Fibroblast of mammary gland (primary cell): ENCODE results near the gene DOCK3.

Source experiments
- DNase-seq: peaks from one replicate; pipeline ENCODE4 v3.0.0-alpha.2; 2010; ENCODE audit warnings: low read depth
- H3K4me3 ChIP-seq: 2 replicates; pipeline ENCODE4 v1.5.1; 2011; ENCODE audit warnings: low read depth, mild to moderate bottlenecking, low read length, moderate library complexity; ENCODE audit not compliant: control insufficient read depth
- TF ChIP-seq, protein P1 (sequence below): conservative IDR thresholded peaks from 2 replicates; pipeline ENCODE4 v1.5.1; 2011; ENCODE audit warnings: low read depth, low read length, inconsistent platforms; ENCODE audit not compliant: control insufficient read depth, insufficient read depth

Gene DOCK3

DNA sequence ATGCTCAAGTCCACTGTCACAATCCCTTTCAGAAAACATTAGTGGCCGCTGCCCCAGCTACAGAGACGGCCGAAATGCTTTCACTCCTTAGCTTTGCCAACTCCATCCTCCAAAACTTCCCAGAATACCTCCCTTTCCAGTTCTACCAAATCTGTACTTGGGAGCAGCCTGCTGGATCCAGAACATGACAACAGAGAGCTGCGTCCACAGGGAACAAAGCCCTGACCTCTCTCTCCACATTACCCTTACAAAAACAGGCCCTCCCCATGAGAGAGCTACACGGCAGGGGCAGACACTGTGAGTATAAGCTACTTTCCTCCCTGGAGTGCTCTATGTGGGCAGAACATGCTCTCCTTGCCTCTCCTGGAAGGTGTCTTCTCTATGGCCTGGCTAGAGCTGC, 722.7 kb downstream of the DOCK3 start:
- DNase-seq, result no peak
- no peak overlapping the region for H3K4me3 ChIP-seq
- TF ChIP-seq, protein P1, sequence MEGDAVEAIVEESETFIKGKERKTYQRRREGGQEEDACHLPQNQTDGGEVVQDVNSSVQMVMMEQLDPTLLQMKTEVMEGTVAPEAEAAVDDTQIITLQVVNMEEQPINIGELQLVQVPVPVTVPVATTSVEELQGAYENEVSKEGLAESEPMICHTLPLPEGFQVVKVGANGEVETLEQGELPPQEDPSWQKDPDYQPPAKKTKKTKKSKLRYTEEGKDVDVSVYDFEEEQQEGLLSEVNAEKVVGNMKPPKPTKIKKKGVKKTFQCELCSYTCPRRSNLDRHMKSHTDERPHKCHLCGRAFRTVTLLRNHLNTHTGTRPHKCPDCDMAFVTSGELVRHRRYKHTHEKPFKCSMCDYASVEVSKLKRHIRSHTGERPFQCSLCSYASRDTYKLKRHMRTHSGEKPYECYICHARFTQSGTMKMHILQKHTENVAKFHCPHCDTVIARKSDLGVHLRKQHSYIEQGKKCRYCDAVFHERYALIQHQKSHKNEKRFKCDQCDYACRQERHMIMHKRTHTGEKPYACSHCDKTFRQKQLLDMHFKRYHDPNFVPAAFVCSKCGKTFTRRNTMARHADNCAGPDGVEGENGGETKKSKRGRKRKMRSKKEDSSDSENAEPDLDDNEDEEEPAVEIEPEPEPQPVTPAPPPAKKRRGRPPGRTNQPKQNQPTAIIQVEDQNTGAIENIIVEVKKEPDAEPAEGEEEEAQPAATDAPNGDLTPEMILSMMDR, result no peak

DNA sequence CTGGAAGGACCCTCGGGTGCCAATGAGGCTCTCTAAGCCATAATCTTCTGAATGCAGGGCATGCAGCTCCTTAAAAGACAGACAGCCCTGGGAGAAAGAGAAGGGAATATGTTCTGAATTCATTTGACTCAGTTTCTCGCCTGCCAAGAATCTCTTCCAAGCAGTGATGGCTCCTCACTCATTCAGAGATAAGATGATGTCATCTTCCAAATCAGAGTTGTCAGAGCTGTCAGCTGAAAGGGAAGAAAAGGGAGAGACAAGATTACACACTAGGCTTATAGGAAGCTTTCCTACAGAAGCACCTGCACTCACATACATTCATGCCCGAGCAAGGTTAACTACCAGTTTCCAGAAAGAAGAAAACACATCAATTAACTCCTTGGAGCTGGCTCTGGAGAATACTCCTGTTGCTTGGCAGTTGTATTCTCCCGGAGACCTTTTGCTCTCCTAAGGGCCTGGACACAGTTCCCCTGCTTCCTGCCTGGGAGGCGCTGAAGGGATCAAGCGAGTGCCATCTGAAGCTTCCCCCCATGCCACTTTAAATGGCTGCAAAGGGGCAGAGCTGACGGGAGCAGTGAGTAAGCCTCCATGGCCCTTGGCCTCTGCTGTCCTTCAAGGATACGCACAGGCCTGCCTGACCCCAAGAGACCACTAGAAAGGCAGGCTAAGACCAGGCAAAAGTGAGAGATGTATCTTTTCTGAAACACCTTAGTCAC, 724.0 kb downstream of the DOCK3 start:
- no peak overlapping the region for H3K4me3 ChIP-seq
- TF ChIP-seq, protein P1, result no peak
- no peak for DNase-seq

DNA sequence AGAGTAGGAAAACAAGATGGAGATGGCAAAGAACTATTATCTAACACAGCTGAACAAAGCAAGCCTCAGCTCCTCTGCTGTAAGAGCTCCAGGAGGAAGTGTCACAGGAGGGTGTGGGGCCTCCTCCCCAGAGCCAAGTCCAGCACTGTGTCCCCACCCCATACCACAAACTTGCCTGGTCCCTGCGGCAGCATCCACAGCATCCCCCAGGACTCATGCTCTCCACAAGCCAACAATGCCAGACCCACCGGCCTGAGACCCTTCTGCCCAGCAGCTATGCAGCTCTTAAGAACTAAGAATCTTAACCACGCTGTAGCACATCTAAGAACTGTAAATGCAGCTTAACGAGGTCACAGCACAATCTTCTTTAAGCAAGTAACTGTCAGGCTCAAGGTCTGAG, 725.4 kb downstream of the DOCK3 start:
- H3K4me3 ChIP-seq, result no peak overlapping the region
- no peak for DNase-seq
- TF ChIP-seq, protein P1, result no peak

DNA sequence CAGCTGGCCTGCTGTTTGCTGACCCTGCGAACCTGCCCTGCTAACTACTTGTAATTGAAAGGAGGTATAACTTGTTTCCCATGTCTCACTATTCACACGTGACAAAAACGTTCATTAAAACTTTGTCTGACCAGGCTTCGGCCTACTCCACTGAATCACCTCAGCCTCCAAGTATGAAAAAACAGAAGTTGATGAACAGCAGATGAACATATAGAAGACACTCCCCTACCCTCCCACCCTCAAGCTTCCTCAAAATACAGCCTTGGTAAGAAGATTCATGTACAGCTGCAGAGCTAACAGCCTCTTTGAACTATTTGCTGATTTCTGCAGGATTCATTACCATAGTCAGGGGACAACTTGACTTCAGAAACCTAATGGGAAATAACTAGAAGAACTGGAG, 727.0 kb downstream of the DOCK3 start:
- no peak for DNase-seq
- TF ChIP-seq, protein P1, result no peak
- H3K4me3 ChIP-seq, result no peak overlapping the region

DNA sequence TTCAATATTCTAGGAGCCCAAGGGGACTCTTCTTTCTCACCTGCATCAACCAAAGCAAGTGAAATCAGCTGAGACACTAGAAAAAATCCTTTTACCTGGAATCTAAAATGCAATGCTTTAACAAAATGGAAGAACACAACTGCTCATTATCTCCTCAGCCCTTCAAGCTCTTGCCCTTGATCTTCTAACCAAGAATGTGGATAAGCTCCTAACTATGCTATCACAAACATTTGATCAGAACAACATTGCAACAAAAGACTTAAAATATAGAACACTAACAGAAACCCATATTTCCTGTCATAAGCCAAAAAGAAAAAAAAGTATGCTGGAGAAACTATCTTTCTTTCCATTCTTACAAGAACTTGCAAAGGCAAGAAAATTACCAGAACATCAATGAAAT, 728.9 kb downstream of the DOCK3 start:
- TF ChIP-seq, protein P1, result no peak
- no peak overlapping the region for H3K4me3 ChIP-seq
- no peak for DNase-seq

DNA sequence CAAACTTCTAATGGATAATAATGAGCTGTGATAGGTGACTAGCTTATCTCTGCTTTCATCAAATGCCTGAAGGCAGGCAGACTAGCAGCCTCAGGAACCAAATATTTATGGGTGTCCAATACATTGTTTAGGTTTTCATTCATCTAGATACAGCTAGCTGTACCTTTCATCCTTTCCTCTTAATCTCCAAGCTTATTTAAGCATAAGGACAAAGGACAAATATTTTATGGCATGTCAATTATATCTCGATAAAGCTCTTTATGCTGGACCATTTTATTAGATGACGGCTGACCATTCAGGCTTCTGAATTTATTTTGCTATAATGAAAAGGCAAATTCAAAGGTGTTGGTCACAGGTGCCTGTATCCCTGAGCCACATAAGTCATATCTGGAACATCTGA, 733.3 kb downstream of the DOCK3 start:
- no peak overlapping the region for H3K4me3 ChIP-seq
- TF ChIP-seq, protein P1, result no peak
- no peak for DNase-seq

DNA sequence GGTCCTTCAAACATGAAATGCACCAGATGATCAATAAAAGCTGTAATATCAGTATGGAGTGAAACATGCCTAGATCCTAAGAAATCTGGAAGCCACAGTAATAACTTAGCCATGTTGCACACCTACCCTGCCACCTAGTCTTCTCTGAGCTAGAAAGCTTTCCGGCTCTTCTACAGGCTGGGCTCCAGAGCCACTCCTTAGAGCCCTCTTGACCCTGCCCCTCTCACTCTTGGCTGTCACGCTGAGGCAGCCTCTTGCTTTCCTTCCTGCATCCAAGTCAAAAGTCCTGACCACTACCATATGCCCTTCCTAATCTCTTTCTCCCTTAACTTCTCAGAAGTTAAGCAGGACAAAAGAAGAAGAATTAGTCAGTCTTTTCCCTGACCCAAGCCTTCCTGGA, 734.1 kb downstream of the DOCK3 start:
- no peak for DNase-seq
- TF ChIP-seq, protein P1, result no peak
- H3K4me3 ChIP-seq, result no peak overlapping the region
